HG02938 (cell line): ENCODE measurements around the gene HAGHL.
A peak's percentile ranks its signal among the peaks of the same experiment; 100 is the strongest.

Experiments used
- ATAC-seq: cut with Tn5 transposase; IDR thresholded peaks from one replicate; pipeline ENCODE4 v1.9.1; 2021; ENCODE audit warnings: mild to moderate bottlenecking, moderate library complexity; ENCODE audit not compliant: unreplicated experiment

HAGHL gene

DNA sequence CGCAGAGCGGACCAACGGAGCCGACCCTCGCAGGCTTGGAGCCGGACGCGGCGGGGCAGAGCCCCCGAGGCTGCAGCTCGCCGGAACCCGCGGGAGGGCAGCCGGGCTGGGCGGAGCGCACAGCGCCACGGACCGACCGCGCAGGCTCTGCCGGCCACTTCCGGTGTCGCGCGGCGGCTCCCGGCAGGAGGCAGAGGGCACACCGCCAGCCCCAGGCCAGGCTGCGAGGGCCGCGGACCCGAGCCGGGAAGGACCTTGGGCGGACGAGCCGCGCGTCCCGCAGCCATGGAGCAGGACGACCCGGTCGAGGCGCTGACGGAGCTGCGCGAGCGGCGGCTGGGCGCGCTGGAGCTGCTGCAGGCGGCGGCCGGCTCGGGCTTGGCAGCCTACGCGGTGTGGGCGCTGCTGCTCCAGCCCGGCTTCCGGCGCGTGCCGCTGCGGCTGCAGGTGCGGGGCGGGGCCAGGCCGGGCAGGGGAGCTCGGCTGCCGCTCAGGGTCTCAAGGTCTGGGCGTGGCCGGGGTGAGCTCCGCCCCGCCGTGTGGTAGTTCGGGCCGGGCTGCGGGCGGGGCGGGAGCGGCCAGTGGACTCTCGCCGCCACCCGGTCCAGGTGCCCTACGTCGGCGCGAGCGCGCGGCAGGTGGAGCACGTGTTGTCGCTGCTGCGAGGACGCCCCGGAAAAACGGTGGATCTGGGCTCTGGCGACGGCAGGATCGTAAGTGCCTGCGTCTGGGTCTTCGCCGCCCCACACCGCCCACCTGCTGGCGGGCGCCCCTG is 5.7 kb upstream of the HAGHL start, which contains the start of gene ANTKMT:
Gene ANTKMT, plus strand, starts transcription at position 157 of the 775 bp plus-strand sequence. Its CDS starts 129 bp downstream, at position 286.
- peak; percentile 50 for ATAC-seq

DNA sequence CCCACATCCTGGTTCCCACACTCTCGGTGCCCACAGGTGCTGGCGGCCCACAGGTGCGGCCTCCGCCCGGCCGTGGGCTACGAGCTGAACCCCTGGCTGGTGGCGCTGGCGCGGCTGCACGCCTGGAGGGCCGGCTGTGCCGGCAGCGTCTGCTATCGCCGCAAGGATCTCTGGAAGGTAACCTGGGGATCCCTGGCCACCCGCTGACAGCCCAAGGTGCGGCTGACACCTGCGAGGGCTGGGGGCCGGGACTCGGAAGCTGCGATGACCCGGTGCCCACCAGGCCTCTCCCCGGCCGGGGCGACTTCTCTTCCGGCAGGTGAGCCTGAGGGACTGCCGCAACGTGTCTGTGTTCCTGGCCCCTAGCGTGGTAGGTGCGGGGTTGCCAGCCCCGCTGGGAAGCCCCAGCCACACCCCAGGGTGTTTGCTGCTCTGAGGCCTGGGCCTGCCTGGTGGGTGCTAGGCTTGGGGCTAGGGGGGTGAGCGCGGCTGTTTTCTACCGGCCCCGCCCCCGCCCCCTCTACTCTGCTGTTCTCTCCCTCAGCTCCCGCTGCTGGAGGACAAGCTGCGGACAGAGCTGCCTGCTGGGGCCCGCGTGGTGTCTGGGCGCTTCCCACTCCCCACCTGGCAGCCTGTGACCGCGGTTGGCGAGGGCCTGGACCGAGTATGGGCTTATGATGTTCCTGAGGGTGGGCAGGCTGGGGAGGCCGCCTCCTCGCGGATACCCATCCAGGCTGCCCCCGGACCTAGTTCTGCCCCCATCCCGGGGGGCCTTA is 5.0 kb upstream of the HAGHL start:
- no peak for ATAC-seq

DNA sequence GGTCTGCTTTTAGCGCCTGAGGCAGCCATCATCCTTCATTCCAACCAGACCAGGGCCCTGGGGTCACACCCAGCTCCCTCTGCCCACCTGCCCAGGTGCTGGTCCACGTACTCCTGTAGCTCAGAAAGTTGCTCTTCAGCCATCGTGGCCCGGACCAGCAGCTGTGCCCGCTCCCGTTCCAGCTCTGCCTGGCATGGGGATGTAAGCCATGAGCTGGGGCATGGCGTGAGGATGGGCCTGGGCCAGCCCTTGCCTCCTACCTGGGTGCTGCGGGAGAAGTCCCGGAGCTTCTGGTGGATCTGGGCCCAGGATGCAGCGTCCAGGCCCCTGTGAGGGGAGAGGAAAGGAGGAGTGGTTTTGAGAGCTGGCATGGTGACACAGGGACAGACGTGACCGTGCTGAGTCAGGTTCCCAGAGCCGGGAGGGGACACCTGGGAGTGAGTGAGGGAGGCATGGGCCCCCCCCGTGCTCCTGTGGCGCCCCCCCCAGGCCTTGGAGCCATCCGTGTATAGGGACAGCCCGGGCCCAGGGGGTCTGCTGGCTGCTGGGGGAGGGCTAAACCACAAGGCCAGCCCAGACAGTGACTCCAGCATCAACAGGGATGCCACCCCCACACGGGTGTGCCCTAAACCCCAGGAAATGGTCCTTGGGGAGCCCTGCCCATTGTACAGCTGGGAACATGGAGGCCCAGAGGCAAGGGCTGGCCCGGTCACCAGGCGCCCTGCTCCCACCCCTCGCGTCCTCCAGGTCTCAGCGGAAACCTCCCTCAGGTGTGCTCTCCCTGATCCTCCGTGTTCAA is 3.9 kb upstream of the HAGHL start:
- no peak for ATAC-seq

DNA sequence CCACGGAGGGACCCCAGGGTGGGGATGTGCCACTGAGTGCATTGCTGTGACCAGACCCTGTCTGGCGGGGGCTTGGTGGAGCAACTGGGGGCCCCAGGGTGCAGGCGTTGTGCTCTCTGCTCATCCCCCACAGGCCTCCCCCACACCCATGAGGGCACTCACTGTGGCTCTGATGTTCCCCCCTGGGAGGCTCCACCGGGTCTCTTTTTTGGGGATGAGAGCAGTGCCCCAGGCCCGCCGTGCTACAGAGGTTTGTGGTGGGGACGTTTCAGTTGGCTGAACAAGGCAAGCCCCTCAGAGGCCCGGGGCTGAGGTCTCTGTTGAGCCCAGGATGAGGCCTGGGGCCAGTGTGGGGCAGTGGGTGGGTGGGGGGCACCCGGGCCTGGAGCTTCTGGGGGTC is 3.2 kb upstream of the HAGHL start:
- no peak for ATAC-seq

DNA sequence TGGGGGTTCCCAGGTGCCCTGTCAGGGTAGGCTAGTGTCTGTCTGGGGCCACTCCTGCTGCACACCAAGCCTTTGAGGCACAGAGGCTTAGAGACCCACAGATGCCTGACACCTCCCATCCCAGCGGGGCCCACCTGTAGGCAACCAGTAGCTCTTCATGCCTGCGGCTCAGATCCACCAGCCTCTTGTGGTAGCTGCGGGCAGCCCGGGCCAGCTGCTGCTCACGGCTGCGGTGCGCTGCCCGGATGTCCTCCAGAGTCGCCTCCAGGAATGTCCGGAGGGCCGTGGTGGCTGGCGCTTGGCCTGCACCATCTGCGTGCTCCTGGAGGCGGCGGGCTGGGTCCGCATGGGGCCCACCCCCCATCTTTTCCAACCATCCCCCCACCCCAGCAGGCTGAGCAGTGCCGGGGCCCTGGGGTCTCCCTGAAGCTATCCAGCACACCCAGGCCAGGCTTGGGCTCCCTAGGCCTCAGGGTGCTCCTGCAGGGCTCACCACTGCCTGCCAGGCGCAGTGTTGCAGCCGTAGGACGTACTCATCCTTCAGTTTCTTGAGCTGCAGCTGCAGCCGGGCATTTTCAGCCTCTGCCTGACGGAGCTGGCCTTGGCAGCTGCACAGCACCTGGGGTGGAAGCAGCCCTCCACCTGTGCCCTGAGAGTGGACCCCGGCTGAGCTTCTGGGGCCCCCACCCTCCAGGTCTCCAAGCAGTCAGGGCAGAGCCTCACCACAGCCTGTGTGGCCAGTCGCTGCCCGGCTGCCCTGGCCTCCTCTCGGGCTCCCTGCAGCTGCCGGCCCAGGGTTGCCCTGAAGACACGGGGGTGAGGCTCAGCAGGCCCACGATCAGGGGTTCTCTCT is 2.5 kb upstream of the HAGHL start:
- no peak for ATAC-seq

DNA sequence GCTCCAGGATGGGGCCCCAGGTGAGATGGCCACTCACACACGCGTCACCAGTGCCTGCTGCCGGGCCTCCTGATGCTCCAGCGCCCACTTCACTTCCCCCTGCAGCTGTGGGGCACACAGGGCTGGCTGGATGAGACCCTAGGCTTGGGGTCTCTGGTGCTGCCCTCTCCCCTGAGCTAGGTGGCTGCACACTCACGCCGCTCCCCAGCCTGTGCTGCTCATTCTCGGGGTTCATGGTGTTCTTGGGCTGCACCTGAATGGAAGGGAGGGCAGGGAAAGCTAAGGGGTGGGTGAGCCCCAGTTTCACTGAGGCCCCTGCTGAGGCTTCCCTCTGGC is 1.9 kb upstream of the HAGHL start:
- ATAC-seq: no peak

DNA sequence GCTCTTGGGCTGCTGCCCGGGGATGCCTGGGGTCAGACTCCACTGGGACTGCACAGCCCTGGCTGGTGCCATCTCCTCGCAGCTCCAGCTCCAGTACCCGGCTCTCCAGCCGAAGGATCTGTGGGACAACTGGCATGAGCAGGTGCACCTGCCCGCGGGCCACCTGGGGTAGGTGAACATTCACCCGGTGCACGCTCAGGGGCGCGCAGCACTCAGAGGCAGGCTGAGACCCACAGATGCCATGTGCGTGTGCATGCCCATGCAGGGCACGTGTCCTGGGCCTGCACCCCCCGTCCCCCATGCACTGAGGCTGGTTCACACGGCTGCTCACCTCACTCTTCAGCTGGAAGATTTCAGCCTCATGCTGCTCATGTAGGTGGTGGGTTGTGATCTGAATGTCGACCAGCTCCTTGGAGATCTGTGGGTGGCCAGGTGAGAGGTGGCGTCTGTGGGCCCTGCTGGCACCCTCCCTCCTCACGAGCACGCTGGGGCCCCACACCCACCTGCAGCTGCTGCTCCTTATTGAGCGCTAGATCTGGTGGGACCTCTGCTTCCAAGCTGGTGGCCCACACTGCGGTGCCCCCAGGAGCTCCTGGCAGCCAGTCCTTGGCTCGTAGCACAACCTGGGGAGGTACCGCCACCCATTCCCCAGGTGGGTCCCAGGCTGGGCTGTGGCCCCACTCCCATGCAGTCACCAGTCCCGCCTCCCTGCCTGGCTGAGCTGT is 1.3 kb upstream of the HAGHL start:
- ATAC-seq: no peak

DNA sequence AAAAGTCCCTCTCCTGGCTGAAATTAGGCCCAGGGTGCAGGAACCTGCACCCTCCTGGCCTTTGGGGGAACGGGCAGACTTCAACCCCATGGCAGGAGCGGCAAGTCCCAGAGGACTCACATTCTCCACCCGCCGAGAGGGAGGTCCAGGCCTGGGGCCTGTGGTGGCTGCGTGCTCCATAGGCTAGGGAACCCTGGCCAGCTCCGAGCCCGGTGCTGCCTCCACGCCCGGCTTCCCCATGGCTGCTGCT is 793 bp upstream of the HAGHL start:
- no peak for ATAC-seq

DNA sequence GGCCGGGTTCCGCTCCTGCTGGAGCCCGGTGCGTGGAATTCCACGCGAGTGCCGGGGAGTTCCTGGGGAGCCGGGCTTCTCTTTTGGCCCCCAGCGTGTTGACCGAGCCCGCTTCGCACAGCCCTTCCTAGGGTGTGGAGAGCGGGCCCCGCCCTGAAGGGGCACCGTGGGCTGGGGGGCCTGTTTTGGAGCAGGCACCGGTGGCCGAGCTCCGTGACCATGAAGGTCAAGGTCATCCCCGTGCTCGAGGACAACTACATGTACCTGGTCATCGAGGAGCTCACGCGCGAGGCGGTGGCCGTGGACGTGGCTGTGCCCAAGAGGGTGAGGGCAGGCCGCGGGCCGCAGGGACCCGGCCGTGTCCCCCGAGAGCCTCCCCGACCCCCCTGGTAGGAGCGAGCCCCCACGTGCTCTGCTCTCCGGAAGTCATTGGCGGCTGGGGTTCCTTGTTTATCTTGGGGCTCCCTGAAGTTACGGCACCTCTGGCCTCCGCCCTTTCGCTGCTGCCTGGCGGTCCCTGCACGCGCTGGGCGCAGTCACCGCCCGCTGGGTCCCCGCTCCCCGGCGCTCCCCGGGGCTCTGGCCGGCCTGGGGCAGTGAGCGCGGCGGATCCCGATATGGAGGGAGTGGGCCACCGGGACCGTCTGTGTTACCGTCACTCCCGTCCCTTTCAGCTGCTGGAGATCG is 528 bp downstream of the HAGHL start:
- no peak for ATAC-seq

DNA sequence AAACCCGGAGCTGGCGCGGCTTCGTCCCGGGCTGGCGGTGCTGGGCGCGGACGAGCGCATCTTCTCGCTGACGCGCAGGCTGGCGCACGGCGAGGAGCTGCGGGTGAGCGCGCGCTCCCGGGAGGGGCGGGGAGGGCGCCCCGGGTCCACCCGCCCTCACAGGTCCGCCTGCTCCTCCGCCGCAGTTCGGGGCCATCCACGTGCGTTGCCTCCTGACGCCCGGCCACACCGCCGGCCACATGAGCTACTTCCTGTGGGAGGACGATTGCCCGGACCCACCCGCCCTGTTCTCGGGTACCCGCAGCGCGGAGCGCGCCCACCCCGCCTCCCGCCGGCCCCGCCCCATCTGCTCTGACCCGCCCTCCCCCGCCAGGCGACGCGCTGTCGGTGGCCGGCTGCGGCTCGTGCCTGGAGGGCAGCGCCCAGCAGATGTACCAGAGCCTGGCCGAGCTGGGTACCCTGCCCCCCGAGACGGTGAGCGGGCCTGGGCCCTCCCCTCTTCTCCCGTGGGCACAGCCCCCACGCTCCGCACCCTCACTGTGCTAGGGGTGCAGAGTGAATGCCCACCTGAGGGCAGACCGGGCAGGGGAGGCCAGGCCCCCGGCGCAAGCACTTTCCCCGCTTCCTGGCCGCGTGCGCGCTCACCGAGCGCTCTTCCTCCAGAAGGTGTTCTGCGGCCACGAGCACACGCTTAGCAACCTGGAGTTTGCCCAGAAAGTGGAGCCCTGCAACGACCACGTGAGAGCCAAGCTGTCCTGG is 1.4 kb downstream of the HAGHL start:
- ATAC-seq: no peak

DNA sequence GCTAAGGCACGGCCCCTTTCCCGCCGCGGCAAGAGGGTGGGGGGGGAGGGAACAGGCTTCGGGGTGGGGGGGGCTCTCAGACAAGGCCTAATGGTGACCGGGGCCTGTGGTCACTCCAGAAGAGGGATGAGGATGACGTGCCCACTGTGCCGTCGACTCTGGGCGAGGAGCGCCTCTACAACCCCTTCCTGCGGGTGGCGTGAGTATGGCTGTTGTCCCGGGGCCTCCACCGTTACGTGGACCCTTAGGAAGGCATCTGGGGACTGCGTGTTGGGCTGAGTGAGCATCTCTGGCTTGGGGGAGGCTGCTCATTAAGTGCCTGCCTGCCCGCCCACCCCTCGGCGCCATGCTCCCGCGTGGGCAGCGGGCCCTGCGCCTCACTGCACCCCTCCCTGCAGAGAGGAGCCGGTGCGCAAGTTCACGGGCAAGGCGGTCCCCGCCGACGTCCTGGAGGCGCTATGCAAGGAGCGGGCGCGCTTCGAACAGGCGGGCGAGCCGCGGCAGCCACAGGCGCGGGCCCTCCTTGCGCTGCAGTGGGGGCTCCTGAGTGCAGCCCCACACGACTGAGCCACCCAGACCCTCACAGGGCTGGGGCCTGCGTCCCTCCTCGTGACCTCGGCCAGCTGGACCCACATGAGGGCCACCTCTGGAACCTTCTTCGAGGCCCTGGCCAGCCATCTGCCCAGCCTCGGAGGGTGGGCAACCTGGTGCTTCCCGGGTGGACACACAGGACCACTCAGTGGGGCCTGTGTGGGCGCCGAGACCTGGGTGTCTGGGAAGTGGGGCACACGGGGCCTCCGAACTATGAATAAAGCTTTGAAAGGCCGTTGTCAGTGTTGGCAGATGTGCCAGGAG is 2.2 kb downstream of the HAGHL start:
- ATAC-seq: no peak

DNA sequence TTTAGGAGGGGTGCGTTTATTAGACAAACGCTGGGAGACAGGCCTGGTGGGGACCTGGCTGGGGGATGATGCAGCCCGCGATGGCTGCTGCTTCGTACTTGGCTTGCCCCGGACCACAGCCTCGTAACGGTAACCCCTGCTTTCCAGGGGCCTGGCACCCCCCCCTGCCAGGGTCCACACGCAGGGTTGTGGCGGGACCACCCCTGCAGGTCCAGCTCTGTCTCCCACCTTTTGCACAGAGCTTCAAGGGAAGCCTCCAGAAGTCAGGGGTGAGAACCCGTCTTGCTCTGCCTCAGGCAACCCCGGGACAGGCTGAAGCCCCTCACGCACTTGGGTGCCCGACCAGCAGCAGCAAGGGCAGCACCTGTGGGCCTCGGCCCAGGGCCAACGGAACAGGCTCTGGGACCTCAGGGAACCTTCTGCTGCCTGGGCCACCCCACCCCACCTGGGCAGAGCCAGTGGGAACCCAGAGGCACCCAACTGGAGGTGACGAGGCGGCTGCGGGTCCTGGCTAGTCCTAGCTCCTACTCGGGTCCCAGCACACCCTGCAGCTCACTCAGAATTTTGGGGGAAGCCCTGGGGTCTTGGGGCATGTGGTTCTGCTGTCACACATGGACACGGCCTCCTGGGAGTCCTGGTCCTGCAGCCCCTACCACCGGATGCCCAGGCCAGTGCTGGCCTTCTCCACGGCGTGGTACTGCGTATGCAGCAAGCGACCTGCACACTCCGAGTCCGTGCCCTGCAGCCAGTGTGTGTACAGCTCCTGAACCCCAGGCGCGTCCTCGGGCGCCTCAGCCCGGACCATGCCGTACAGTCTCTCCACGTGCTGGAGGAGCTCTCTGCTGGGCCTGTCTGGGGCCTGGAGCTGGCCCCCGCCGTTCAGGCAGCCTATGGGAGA is 3.1 kb downstream of the HAGHL start:
- no peak for ATAC-seq

DNA sequence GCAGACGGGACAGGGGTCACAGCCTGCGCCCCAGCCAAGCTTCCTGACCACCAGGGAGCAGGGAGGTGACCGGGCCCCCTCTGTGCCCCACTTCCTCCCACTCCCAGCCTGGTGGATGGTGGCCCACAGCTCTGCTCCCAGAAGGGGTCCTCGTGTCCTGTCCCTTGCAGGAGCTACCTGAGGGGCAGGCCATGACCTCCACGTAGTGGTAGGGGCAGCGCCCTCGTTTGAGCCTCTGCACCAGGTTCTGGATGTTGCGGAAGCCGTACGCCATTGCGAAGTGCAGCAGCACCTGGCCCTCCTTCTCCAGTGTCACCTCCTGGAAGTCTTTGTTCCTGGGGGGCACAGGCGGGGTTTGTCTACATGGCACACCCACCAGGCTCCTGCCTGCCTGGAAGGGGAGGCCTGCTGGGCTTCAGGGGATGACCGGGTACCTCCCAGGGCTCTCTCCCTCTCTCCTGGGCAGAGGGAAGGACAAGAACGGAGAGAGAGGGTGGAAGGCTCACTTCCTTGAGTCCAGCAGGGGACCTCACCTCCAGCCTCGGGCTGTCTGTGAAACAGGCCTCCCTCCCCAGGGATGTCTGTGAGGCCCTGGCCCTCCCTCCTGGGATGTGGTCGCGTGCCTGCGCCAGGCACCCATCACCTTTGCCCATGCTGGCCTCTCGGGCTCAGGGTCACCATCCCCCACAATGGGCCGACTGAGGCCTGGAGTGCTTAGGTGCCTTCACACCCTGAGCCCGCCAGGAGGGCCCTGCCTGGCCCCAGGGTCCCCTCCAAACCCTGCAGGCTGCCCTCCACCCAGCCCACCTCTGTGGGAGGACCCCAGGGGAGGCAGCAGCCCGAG is 4.0 kb downstream of the HAGHL start:
- ATAC-seq: no peak

DNA sequence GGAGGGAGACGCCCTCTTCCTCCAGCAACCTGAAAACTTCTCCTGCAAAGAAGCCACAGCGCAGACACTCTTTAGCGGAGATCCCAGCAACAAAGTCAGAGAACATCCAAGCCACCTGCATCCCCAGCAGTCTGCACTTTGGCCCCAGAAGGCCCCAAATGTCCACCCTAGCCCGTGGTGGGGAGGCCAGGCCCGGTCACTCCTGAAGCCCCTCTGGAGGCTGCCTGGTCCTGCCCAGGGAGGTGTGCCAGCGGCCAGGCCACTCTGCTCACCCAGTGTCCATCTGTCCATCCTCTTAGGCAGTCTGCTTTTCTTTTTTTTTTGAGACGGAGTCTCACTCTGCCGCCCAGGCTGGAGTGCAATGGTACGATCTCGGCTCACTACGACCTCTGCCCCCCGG is 5.4 kb downstream of the HAGHL start:
- ATAC-seq: no peak

DNA sequence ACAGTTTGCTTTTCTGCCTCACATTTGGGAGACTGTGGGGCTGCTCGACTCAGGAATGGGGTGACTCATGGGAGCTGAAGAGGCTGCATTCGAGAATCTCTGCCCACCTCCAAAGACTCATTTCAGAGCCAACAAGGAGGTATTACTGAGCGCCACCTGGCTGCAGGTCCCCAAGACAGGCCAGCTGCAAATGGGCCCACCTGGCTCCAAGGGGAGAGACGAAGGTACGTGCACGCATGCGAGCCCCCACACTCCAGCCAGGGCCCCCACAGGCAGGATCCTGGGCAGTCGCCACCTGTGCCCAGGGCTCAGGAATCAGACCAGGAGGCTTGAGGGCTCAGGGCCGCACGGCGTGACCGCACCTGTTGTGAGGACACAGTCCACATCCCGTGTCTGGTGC is 6.0 kb downstream of the HAGHL start:
- ATAC-seq: no peak
